NT2/D1 (cell line): ENCODE measurements around the gene PCSK2.

Experiments
- SUZ12 ChIP-seq: IDR thresholded peaks from 2 replicates; pipeline ENCODE4 v1.6.1; 2011; ENCODE audit not compliant: insufficient read length, insufficient read depth; ENCODE audit errors: extremely low read depth
- YY1 ChIP-seq: IDR thresholded peaks from 2 replicates; pipeline ENCODE4 v1.6.1; 2011; ENCODE audit not compliant: insufficient read length, insufficient read depth
- ZNF274 ChIP-seq: IDR thresholded peaks from 2 replicates; pipeline ENCODE4 v1.6.1; 2011; ENCODE audit warnings: mild to moderate bottlenecking, low read depth, low read length

DNA sequence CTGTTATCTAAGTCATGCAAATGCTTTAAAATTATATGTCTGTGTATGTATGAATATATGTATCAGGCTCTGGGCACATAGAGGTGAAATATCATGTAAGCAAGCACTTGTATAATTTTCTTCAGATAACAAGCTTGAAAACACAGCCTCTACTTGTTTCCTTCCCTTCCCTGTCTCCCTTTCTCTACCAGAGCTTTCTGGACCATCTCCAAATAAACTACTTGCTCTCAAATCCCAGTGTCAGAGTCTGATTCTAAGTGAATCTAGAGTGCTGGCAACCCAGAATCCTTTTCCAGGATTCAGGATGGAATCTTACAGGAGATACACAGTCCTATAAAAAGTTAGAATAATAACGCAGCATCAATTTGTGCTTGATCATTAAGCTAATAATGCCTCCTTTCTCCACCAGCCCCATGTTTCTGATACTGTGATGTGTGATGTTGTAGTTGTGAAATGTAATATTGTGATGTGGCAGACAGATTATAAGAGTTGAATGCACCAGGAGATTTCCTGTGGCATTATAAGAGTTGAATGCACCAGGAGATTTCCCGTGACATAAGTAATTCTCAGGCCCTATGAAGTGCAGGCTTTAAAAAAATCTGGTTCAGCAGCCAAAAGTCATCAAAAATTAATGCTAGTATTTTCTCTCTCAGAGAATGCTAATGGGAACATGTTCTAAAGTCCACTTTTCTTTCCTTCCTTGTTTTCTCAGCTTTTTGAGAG, 89.6 kb downstream of the PCSK2 start:
- TF ChIP-seq SUZ12 (no peak), YY1 (no peak), ZNF274 (no peak)
